Thyroid gland (tissue), 4 donors: ENCODE measurements around the gene KLRB1. TPM values are rescaled to one million over a fixed set of nuclear protein-coding genes. Genes with fewer than 3 reads are reported as not detected.
"Not testable (repeated sequence)": the region's sequence is repeated elsewhere in the genome, so short reads cannot be mapped to it uniquely, and the experiment has no call there.

ENCODE experiments used
- DNase-seq, 2 donors: peaks; one replicate each; pipeline ENCODE4 v3.0.0-alpha.2; 2019
- H3K27ac ChIP-seq, 3 donors: fragments of 200-600 bp; sonication (generic); 1 replicate in 2 of 3; 2 replicates in 1 of 3; pipeline ENCODE4 v1.5.1; 2016 to 2019; ENCODE audit warnings: mild to moderate bottlenecking in 1 of 3, moderate library complexity in 1 of 3
- H3K27me3 ChIP-seq: fragments of 200-600 bp; sonication (generic); one replicate; pipeline ENCODE4 v1.5.1; 2019
- H3K36me3 ChIP-seq, 2 donors: fragments of 200-600 bp; sonication (generic); one replicate each; pipeline ENCODE4 v1.5.1; 2016 to 2019
- H3K4me1 ChIP-seq, 2 donors: fragments of 200-600 bp; sonication (generic); one replicate each; pipeline ENCODE4 v1.5.1; 2017 to 2019
- H3K4me3 ChIP-seq, 3 donors: fragments of 200-600 bp; sonication (generic); replicated peaks in 1 of 3; 1 replicate in 2 of 3; 2 replicates in 1 of 3; pipeline ENCODE4 v1.5.1; 2016; ENCODE audit warnings: mild to moderate bottlenecking in 1 of 3
- H3K9me3 ChIP-seq: fragments of 200-600 bp; sonication (generic); one replicate; pipeline ENCODE4 v1.5.1; 2017
- CTCF ChIP-seq, 6 experiments: fragments of 200-600 bp in 3 of 6; fragments of 450-650 bp in 3 of 6; sonication (generic) in 3 of 6; IDR thresholded peaks; one replicate each; pipeline ENCODE4 v1.5.1; 2016 to 2019; ENCODE audit warnings: antibody characterized with exemption in 6 of 6, mild to moderate bottlenecking in 2 of 6, inconsistent platforms in 1 of 6, moderate library complexity in 1 of 6
- POLR2A ChIP-seq, 2 donors: fragments of 450-650 bp; IDR thresholded peaks; one replicate each; pipeline ENCODE4 v1.6.1; 2017; ENCODE audit warnings: antibody characterized with exemption in 2 of 2, mild to moderate bottlenecking in 2 of 2, moderate library complexity in 1 of 2
- WGBS, 2 donors: methylation state at CpG; one replicate each; pipeline ENCODE4 v1.1.5; 2017; 5-methylcytosine and 5-hydroxymethylcytosine counted together
- intact Hi-C: fragments of 100-400 bp; cut with DNase I; formaldehyde crosslinking; loops from one replicate; pipeline ENCODE4 v1.15.1; 2023
- total RNA-seq, 4 donors: library from RNA; depleted of rRNA; stranded (reverse); fragments of >200 nt; gene quantifications; one replicate each; pipeline ENCODE4 v1.2.3, GENCODE V29; 2016

The KLRB1 gene
- total RNA-seq, 4 donors from 2014 or later: 0.22 to 1.0 (median 0.60) TPM

- Histone ChIP-seq H3K27me3 (no peaks in the 10 kb centered on the region), H3K9me3 (no peaks in the 10 kb centered on the region), H3K4me1 (no peaks in the 10 kb centered on the region), H3K4me3 (no peak overlapping the region), H3K27ac (no peak overlapping the region), H3K36me3 (no peaks in the 10 kb centered on the region)
- TF ChIP-seq POLR2A (IDR thresholded peaks at IDR 0.05): no peak
- no peak for TF ChIP-seq CTCF (IDR thresholded peaks at IDR 0.05)
- no peak for DNase-seq
- WGBS, 2 donors: 96 to 97% methylated on average over 2 of the region's 2 CpGs
- intact Hi-C loops: no loop called here
Observed at GRCh38 chr12:9605483-9605882, 2.2 kb downstream of the KLRB1 start.

GRCh38 chr12:9604287-9604686, 3.4 kb downstream of the KLRB1 start:
- H3K9me3 ChIP-seq: no peaks in the 10 kb centered on the region
- intact Hi-C loops: no loop called here
- H3K27ac ChIP-seq: no peak overlapping the region
- no peaks in the 10 kb centered on the region for H3K36me3 ChIP-seq
- no peak for TF ChIP-seq CTCF (IDR thresholded peaks at IDR 0.05)
- TF ChIP-seq POLR2A (IDR thresholded peaks at IDR 0.05): no peak
- no peak for DNase-seq
- H3K4me3 ChIP-seq: no peak overlapping the region
- H3K27me3 ChIP-seq: no peaks in the 10 kb centered on the region
- WGBS, 2 donors: 95 to 97% methylated on average over 5 of the region's 5 CpGs
- no peaks in the 10 kb centered on the region for H3K4me1 ChIP-seq

- DNase-seq, H3K4me3 ChIP-seq, H3K36me3 ChIP-seq, intact Hi-C loops, H3K4me1 ChIP-seq, H3K9me3 ChIP-seq, H3K27me3 ChIP-seq, H3K27ac ChIP-seq: not testable (repeated sequence)
- 38 to 71% methylated on average over 3 of the region's 3 CpGs for WGBS, 2 donors
Observed at GRCh38 chr12:9600426-9600825, 7.3 kb downstream of the KLRB1 start.

- TF ChIP-seq POLR2A (IDR thresholded peaks at IDR 0.05): no peak
- no peak for TF ChIP-seq CTCF (IDR thresholded peaks at IDR 0.05)
- 87 to 92% methylated on average over 3 of the region's 3 CpGs for WGBS, 2 donors
- Histone ChIP-seq H3K9me3 (no peaks in the 10 kb centered on the region), H3K4me1 (no peaks in the 10 kb centered on the region), H3K27ac (no peak overlapping the region), H3K36me3 (no peaks in the 10 kb centered on the region), H3K4me3 (no peak overlapping the region), H3K27me3 (no peaks in the 10 kb centered on the region)
- intact Hi-C loops: no loop called here
- DNase-seq: no peak
Observed at GRCh38 chr12:9598363-9598762, 9.4 kb downstream of the KLRB1 start.

- H3K27me3 ChIP-seq: no peaks in the 10 kb centered on the region
- no peaks in the 10 kb centered on the region for H3K9me3 ChIP-seq
- WGBS, 2 donors: 92 to 97% methylated on average over 5 of the region's 5 CpGs
- intact Hi-C loops: no loop called here
- no peak overlapping the region for H3K4me3 ChIP-seq
- DNase-seq: no peak
- H3K36me3 ChIP-seq: no peaks in the 10 kb centered on the region
- H3K4me1 ChIP-seq: no peaks in the 10 kb centered on the region
- H3K27ac ChIP-seq: no peak overlapping the region
- no peak for TF ChIP-seq POLR2A (IDR thresholded peaks at IDR 0.05)
- TF ChIP-seq CTCF (IDR thresholded peaks at IDR 0.05): no peak
Observed at GRCh38 chr12:9597365-9597764, 10.4 kb downstream of the KLRB1 start.

- H3K4me3 ChIP-seq: no peak overlapping the region
- no peaks in the 10 kb centered on the region for H3K9me3 ChIP-seq
- intact Hi-C loops: no loop called here
- no peaks in the 10 kb centered on the region for H3K36me3 ChIP-seq
- no peak for DNase-seq
- H3K4me1 ChIP-seq: no peaks in the 10 kb centered on the region
- H3K27ac ChIP-seq: no peak overlapping the region
- no peak for TF ChIP-seq CTCF (IDR thresholded peaks at IDR 0.05)
- no peaks in the 10 kb centered on the region for H3K27me3 ChIP-seq
- 91 to 95% methylated on average over 2 of the region's 2 CpGs for WGBS, 2 donors
Observed at GRCh38 chr12:9590441-9590840, 17.3 kb downstream of the KLRB1 start.
